Trophoblast cell (in vitro differentiated cells and primary cell): ENCODE data around the gene WLS.

Experiments used
- DNase-seq, 2 donors: peaks; one replicate each; pipeline ENCODE4 v3.0.0-alpha.2; 2016
- H2AFZ ChIP-seq: 2 replicates; pipeline ENCODE4 v1.6.1; 2013; ENCODE audit warnings: low read length, moderate library complexity, mild to moderate bottlenecking; ENCODE audit not compliant: insufficient read depth, poor library complexity
- H2AK5ac ChIP-seq: 2 replicates; pipeline ENCODE4 v1.6.1; 2013; ENCODE audit warnings: mild to moderate bottlenecking, low read length
- H2BK120ac ChIP-seq: 2 replicates; pipeline ENCODE4 v1.6.1; 2013; ENCODE audit warnings: low read length, mild to moderate bottlenecking, moderate library complexity; ENCODE audit not compliant: insufficient read depth, poor library complexity
- H2BK12ac ChIP-seq: 2 replicates; pipeline ENCODE4 v1.6.1; 2013; ENCODE audit warnings: mild to moderate bottlenecking, low read length, moderate library complexity
- H2BK5ac ChIP-seq: 2 replicates; pipeline ENCODE4 v1.6.1; 2013; ENCODE audit warnings: low read length, low read depth, moderate library complexity, mild to moderate bottlenecking; ENCODE audit not compliant: poor library complexity
- H3K14ac ChIP-seq: 2 replicates; pipeline ENCODE4 v1.6.1; 2013; ENCODE audit warnings: mild to moderate bottlenecking, low read length
- H3K18ac ChIP-seq: 2 replicates; pipeline ENCODE4 v1.6.1; 2013; ENCODE audit warnings: mild to moderate bottlenecking, low read length
- H3K23ac ChIP-seq: 2 replicates; pipeline ENCODE4 v1.6.1; 2013; ENCODE audit warnings: low read length
- H3K27ac ChIP-seq: 2 replicates; pipeline ENCODE4 v1.5.1; 2013; ENCODE audit warnings: low read depth, mild to moderate bottlenecking, inconsistent platforms, low read length, moderate library complexity
- H3K27me3 ChIP-seq: 2 replicates; pipeline ENCODE4 v1.6.1; 2013; ENCODE audit warnings: inconsistent platforms, mild to moderate bottlenecking, low read length, moderate library complexity; ENCODE audit not compliant: insufficient read depth
- H3K36me3 ChIP-seq, 2 experiments: 1 replicate in 1 of 2; 2 replicates in 1 of 2; pipeline ENCODE4 v1.6.1; 2013; ENCODE audit warnings: low read length in 2 of 2, mild to moderate bottlenecking in 2 of 2, moderate library complexity in 1 of 2; ENCODE audit not compliant: insufficient read depth in 2 of 2, control insufficient read depth in 1 of 2
- H3K4ac ChIP-seq: 2 replicates; pipeline ENCODE4 v1.6.1; 2013; ENCODE audit warnings: low read depth, mild to moderate bottlenecking, low read length, moderate library complexity
- H3K4me1 ChIP-seq, 2 experiments: 1 replicate in 1 of 2; 2 replicates in 1 of 2; pipeline ENCODE4 v1.6.1; 2013; ENCODE audit warnings: low read length in 2 of 2, mild to moderate bottlenecking in 2 of 2, moderate library complexity in 1 of 2; ENCODE audit not compliant: insufficient read depth in 2 of 2, control insufficient read depth in 1 of 2
- H3K4me2 ChIP-seq: 2 replicates; pipeline ENCODE4 v1.6.1; 2013; ENCODE audit warnings: inconsistent platforms, mild to moderate bottlenecking, low read length, moderate library complexity
- H3K4me3 ChIP-seq: 2 replicates; pipeline ENCODE4 v1.5.1; 2013; ENCODE audit warnings: mild to moderate bottlenecking, low read depth, low read length, inconsistent platforms
- H3K79me1 ChIP-seq: one replicate; pipeline ENCODE4 v1.6.1; 2013; ENCODE audit warnings: low read length
- H3K79me2 ChIP-seq: 2 replicates; pipeline ENCODE4 v1.6.1; 2013; ENCODE audit warnings: low read length, mild to moderate bottlenecking; ENCODE audit not compliant: control insufficient read depth, insufficient read depth, poor library complexity
- H3K9ac ChIP-seq: 2 replicates; pipeline ENCODE4 v1.6.1; 2013; ENCODE audit warnings: mild to moderate bottlenecking, low read length
- H3K9me3 ChIP-seq: 2 replicates; pipeline ENCODE4 v1.6.1; 2013; ENCODE audit warnings: low read depth, mild to moderate bottlenecking, control low read depth, inconsistent platforms, low read length; ENCODE audit not compliant: insufficient read depth
- H4K12ac ChIP-seq: 2 replicates; pipeline ENCODE4 v1.6.1; 2013; ENCODE audit warnings: low read depth, mild to moderate bottlenecking, low read length, moderate library complexity
- H4K8ac ChIP-seq: 2 replicates; pipeline ENCODE4 v1.6.1; 2013; ENCODE audit warnings: low read depth, mild to moderate bottlenecking, low read length, moderate library complexity
- H4K91ac ChIP-seq: one replicate; pipeline ENCODE4 v1.6.1; 2013; ENCODE audit warnings: low read depth, mild to moderate bottlenecking, low read length, moderate library complexity
- WGBS: extraction: QIAGEN DNeasy Blood & Tissue Kit; methylation state at CpG from one replicate; pipeline ENCODE4 v1.1.7; 2013; ENCODE audit warnings: missing lambda C conversion rate; ENCODE audit not compliant: insufficient read length, insufficient coverage; ENCODE audit errors: extremely low coverage; 5-methylcytosine and 5-hydroxymethylcytosine counted together

WLS gene

GRCh38 chr1:68166348-68166747 lies 66.0 kb downstream of the WLS start:
- Histone ChIP-seq H3K9me3 (no peaks in the 10 kb centered on the region), H2BK12ac (no peak overlapping the region), H2AFZ (no peak overlapping the region), H3K4me2 (no peak overlapping the region), H4K91ac (no peak overlapping the region), H4K8ac (no peak overlapping the region), H3K27ac (no peak overlapping the region), H3K4me3 (no peak overlapping the region), H3K9ac (no peak overlapping the region), H2BK120ac (no peak overlapping the region), H2BK5ac (no peak overlapping the region), H2AK5ac (no peak overlapping the region), H3K36me3 (peaks cover 17 to 31% of the 10 kb centered on the region in 2 experiments), H3K27me3 (no peaks in the 10 kb centered on the region), H3K4me1 (peaks cover 5 to 8% of the 10 kb centered on the region in 2 experiments), H3K14ac (no peak overlapping the region), H3K79me2 (no peaks in the 10 kb centered on the region), H3K23ac (no peak overlapping the region), H3K4ac (no peak overlapping the region), H3K18ac (no peak overlapping the region), H3K79me1 (peaks cover 1% of the 10 kb centered on the region), H4K12ac (no peak overlapping the region)
- peak in 1 of 2 donors; percentile 42 for DNase-seq
- no CpG with 5 or more reads among the region's 2 CpGs for WGBS

- Histone ChIP-seq H2BK5ac (no peak overlapping the region), H2BK120ac (no peak overlapping the region), H3K79me2 (no peaks in the 10 kb centered on the region), H3K36me3 (peaks cover 17 to 31% of the 10 kb centered on the region in 2 experiments), H4K12ac (no peak overlapping the region), H4K91ac (no peak overlapping the region), H3K4me3 (no peak overlapping the region), H3K27me3 (no peaks in the 10 kb centered on the region), H3K23ac (no peak overlapping the region), H3K27ac (no peak overlapping the region), H3K4me1 (peaks cover 5 to 8% of the 10 kb centered on the region in 2 experiments), H2BK12ac (no peak overlapping the region), H2AK5ac (no peak overlapping the region), H3K4me2 (no peak overlapping the region), H3K9me3 (no peaks in the 10 kb centered on the region), H3K79me1 (peaks cover 1% of the 10 kb centered on the region), H3K14ac (no peak overlapping the region), H3K9ac (no peak overlapping the region), H2AFZ (no peak overlapping the region), H3K4ac (peak overlapping the region; percentile 29), H4K8ac (no peak overlapping the region), H3K18ac (no peak overlapping the region)
- no peak for DNase-seq
- WGBS: no CpG with 5 or more reads among the region's 5 CpGs
Observed at GRCh38 chr1:68165665-68166064, 66.7 kb downstream of the WLS start.

- Histone ChIP-seq H2BK5ac (no peak overlapping the region), H3K4ac (peak overlapping the region; percentile 39), H3K9ac (no peak overlapping the region), H2AK5ac (no peak overlapping the region), H3K23ac (no peak overlapping the region), H3K9me3 (no peaks in the 10 kb centered on the region), H4K91ac (no peak overlapping the region), H3K27me3 (no peaks in the 10 kb centered on the region), H3K18ac (no peak overlapping the region), H2BK120ac (no peak overlapping the region), H2AFZ (no peak overlapping the region), H3K36me3 (peaks cover 17 to 31% of the 10 kb centered on the region in 2 experiments), H3K79me1 (peaks cover 1% of the 10 kb centered on the region), H3K14ac (no peak overlapping the region), H3K79me2 (no peaks in the 10 kb centered on the region), H4K8ac (no peak overlapping the region), H3K4me2 (no peak overlapping the region), H3K4me3 (no peak overlapping the region), H3K27ac (no peak overlapping the region), H4K12ac (no peak overlapping the region), H3K4me1 (peaks cover 5 to 8% of the 10 kb centered on the region in 2 experiments), H2BK12ac (no peak overlapping the region)
- no CpG with 5 or more reads among the region's 1 CpG for WGBS
- no peak for DNase-seq
Observed at GRCh38 chr1:68164918-68165317, 67.4 kb downstream of the WLS start.

- no peak overlapping the region for H2AFZ ChIP-seq
- no peak overlapping the region for H2AK5ac ChIP-seq
- no peak overlapping the region for H2BK5ac ChIP-seq
- no peak overlapping the region for H3K23ac ChIP-seq
- H3K4me2 ChIP-seq: no peak overlapping the region
- no CpG with 5 or more reads among the region's 26 CpGs for WGBS
- H3K4ac ChIP-seq: no peak overlapping the region
- H4K8ac ChIP-seq: no peak overlapping the region
- H3K36me3 ChIP-seq: peaks cover 17 to 38% of the 10 kb centered on the region in 2 experiments
- H3K27me3 ChIP-seq: no peaks in the 10 kb centered on the region
- H3K9me3 ChIP-seq: no peaks in the 10 kb centered on the region
- no peak overlapping the region for H2BK120ac ChIP-seq
- peaks cover 1% of the 10 kb centered on the region for H3K79me1 ChIP-seq
- no peak overlapping the region for H3K9ac ChIP-seq
- no peak overlapping the region for H3K4me3 ChIP-seq
- peaks cover 5 to 10% of the 10 kb centered on the region in 2 experiments for H3K4me1 ChIP-seq
- H3K79me2 ChIP-seq: no peaks in the 10 kb centered on the region
- DNase-seq: no peak
- no peak overlapping the region for H3K18ac ChIP-seq
- no peak overlapping the region for H3K27ac ChIP-seq
- no peak overlapping the region for H4K91ac ChIP-seq
- H3K14ac ChIP-seq: no peak overlapping the region
- no peak overlapping the region for H2BK12ac ChIP-seq
- no peak overlapping the region for H4K12ac ChIP-seq
Observed at GRCh38 chr1:68163220-68163619, 69.1 kb downstream of the WLS start.
